Thoracic aorta (tissue), 2 donors: ENCODE results near the gene PI4KB. TPM values are rescaled to one million over a fixed set of nuclear protein-coding genes. Genes with fewer than 3 reads are reported as not detected.

Experiments
- ATAC-seq: fragments of 150-250 bp; one replicate; pipeline ENCODE4 v1.8.0; 2017; ENCODE audit warnings: low read depth; ENCODE audit not compliant: insufficient number of reproducible peaks, low FRiP score
- DNase-seq: peaks from one replicate; pipeline ENCODE4 v3.0.0-alpha.2; 2020; ENCODE audit warnings: low spot score
- H3K27ac ChIP-seq, 2 donors: fragments of 200-600 bp; sonication (generic); 1 replicate in 1 of 2; 2 replicates in 1 of 2; pipeline ENCODE4 v1.5.1; 2016; ENCODE audit warnings: mild to moderate bottlenecking in 2 of 2, moderate library complexity in 2 of 2
- H3K27me3 ChIP-seq: fragments of 200-600 bp; sonication (generic); replicated peaks from 2 replicates; pipeline ENCODE4 v1.6.0; 2016; ENCODE audit warnings: mild to moderate bottlenecking; ENCODE audit not compliant: insufficient read depth
- H3K36me3 ChIP-seq: fragments of 200-600 bp; sonication (generic); one replicate; pipeline ENCODE4 v1.5.1; 2016
- H3K4me1 ChIP-seq, 2 donors: fragments of 200-600 bp; sonication (generic); 1 replicate in 1 of 2; 2 replicates in 1 of 2; pipeline versions ENCODE4 v1.5.1 to v1.6.0; 2016; ENCODE audit warnings: low read depth in 2 of 2, mild to moderate bottlenecking in 1 of 2; ENCODE audit not compliant: control insufficient read depth in 1 of 2
- H3K4me3 ChIP-seq: fragments of 200-600 bp; sonication (generic); 2 replicates; pipeline ENCODE4 v1.5.1; 2016; ENCODE audit warnings: mild to moderate bottlenecking
- H3K9me3 ChIP-seq: fragments of 200-600 bp; sonication (generic); 2 replicates; pipeline ENCODE4 v1.5.1; 2016
- total RNA-seq, 2 donors: library from RNA; depleted of rRNA; stranded (reverse); fragments of >200 nt; gene quantifications; one replicate each; pipeline versions ENCODE4 v1.1.0 to v1.2.3, GENCODE V29; 2016
- TF ChIP-seq, protein P1 (sequence below): fragments of 200-600 bp; sonication (generic); IDR thresholded peaks from one replicate; pipeline ENCODE4 v1.5.1; 2019; ENCODE audit warnings: antibody characterized with exemption

PI4KB gene
- total RNA-seq, 2 donors from 2014 or later: 60.1 to 63.1 TPM

DNA sequence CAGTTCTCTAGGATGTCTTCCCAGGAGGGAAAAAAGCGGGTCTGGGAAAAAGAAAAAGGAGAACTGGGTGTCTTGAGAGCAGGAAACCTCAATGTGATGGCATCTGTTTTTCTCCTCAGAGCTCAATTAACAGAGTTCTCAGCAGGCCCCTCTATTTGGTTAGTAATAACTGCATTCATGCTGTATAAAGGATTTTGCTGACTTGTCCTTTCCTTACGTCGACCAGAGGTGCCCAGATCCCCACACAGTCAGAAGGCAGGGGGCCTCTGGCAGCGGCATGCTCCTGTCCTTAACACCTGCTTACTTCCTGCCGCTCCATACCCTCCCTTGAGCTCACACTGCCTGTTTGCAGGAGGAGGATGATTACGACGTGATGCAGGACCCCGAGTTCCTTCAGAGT, 60.4 kb downstream of the PI4KB start:
- H3K36me3 ChIP-seq: peaks cover 41% of the 10 kb centered on the region
- DNase-seq (no peak), ATAC-seq (no peak)
- H3K27ac ChIP-seq: no peak overlapping the region
- TF ChIP-seq, protein P1, sequence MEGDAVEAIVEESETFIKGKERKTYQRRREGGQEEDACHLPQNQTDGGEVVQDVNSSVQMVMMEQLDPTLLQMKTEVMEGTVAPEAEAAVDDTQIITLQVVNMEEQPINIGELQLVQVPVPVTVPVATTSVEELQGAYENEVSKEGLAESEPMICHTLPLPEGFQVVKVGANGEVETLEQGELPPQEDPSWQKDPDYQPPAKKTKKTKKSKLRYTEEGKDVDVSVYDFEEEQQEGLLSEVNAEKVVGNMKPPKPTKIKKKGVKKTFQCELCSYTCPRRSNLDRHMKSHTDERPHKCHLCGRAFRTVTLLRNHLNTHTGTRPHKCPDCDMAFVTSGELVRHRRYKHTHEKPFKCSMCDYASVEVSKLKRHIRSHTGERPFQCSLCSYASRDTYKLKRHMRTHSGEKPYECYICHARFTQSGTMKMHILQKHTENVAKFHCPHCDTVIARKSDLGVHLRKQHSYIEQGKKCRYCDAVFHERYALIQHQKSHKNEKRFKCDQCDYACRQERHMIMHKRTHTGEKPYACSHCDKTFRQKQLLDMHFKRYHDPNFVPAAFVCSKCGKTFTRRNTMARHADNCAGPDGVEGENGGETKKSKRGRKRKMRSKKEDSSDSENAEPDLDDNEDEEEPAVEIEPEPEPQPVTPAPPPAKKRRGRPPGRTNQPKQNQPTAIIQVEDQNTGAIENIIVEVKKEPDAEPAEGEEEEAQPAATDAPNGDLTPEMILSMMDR: no peak
- no peak overlapping the region for H3K4me3 ChIP-seq
- H3K9me3 ChIP-seq: no peaks in the 10 kb centered on the region
- H3K4me1 ChIP-seq: no peaks in the 10 kb centered on the region
- H3K27me3 ChIP-seq: no peaks in the 10 kb centered on the region

DNA sequence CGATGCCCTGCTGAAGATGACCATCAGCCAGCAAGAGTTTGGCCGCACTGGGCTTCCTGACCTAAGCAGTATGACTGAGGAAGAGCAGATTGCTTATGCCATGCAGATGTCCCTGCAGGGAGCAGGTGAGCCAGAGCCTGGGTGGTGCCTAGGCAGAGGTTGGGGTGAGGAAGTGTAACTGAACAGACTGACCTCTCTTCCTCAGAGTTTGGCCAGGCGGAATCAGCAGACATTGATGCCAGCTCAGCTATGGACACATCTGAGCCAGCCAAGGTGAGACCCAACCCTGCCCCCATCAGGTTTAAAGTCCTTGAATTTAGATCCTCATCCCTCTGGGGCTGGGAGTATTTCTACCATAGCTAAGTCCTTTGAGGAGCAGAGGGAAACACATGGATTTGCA, 60.9 kb downstream of the PI4KB start:
- ATAC-seq: no peak
- Histone ChIP-seq H3K9me3 (no peaks in the 10 kb centered on the region), H3K27ac (no peak overlapping the region), H3K4me1 (no peaks in the 10 kb centered on the region), H3K27me3 (no peaks in the 10 kb centered on the region), H3K4me3 (no peak overlapping the region), H3K36me3 (peaks cover 41% of the 10 kb centered on the region)
- TF ChIP-seq, protein P1: no peak
- DNase-seq: no peak

DNA sequence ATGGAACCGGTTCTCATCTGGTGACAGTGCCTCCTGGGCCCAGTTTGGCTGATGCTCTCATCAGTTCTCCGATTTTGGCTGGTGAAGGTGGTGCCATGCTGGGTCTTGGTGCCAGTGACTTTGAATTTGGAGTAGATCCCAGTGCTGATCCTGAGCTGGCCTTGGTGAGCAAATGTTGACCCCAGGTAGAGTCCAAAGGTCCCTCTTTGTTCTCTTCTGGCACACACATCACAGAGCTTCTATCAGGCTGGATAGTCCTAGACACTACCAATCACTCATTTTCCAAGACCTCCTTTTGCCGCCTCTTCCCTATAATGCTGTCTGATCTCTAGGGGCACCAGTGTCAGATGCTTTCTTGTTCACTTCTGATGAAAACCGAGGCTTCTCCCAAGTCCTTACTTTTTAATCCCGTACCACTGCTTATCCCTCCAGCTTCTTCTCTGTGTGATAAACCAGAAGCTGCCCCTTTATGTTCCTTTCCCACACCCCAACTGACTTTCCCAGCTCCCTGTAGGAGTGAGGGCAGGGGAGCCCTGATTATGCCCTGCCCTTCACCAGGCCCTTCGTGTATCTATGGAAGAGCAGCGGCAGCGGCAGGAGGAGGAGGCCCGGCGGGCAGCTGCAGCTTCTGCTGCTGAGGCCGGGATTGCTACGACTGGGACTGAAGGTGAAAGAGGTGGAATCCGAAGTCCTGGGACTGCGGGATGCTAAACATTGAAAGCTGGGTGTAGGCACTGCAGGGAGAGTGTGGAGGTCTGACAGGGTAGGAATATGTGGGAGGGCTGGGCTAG, 61.6 kb downstream of the PI4KB start:
- no peak for DNase-seq
- H3K27ac ChIP-seq: no peak overlapping the region

DNA sequence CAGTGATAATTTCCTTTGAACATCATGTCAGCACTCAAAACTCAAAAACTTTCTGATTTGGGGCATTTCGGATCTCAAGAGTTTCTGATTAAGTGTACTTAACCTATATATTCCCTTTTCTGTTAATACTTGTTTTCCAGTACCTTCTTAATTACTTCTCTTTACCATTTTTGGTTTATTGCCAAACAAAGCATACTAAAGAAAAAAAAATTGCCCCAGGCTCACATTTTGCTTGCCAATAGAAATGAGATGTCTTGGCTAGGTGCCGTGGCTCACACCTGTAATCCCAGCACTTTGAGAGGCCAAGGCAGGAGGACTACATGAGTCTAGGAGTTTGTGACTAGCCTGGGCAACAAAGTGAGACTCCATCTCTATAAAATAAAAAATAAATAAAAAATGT, 67.9 kb downstream of the PI4KB start:
- Histone ChIP-seq H3K9me3 (no peaks in the 10 kb centered on the region), H3K27me3 (no peaks in the 10 kb centered on the region), H3K36me3 (peaks cover 5% of the 10 kb centered on the region), H3K27ac (no peak overlapping the region), H3K4me1 (peaks cover 9 to 11% of the 10 kb centered on the region in 2 donors), H3K4me3 (no peak overlapping the region)
- TF ChIP-seq, protein P1: no peak
- ATAC-seq: no peak
- no peak for DNase-seq

More for the DNA sequence above, 61.6 kb downstream of the PI4KB start:
- ATAC-seq: no peak
- no peak overlapping the region for H3K4me3 ChIP-seq
- no peaks in the 10 kb centered on the region for H3K27me3 ChIP-seq
- peaks cover 39% of the 10 kb centered on the region for H3K36me3 ChIP-seq
- TF ChIP-seq, protein P1: no peak
- H3K4me1 ChIP-seq: no peaks in the 10 kb centered on the region
- H3K9me3 ChIP-seq: no peaks in the 10 kb centered on the region

DNA sequence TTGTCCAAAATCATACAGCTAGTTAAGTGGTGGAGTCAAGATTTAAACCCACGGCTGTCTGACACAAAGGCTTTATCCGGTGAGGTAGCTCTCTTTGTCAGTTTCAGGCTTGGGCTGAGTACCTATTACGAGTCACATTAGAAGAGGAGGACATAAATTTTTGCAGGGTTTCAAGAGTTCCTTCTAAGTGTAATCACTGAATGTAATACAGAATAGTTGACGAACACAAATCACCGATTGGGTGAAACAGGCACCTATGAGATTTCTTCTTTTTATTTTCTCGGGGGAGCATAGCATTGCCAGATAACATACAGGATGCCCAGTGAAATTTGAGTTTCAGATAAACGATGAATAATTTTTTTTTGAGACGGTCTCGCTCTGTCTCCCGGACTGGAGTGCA, 71.8 kb downstream of the PI4KB start:
- Histone ChIP-seq H3K27ac (peak overlapping the region in 1 of 2 donors; percentile 61), H3K4me1 (peaks cover 9 to 11% of the 10 kb centered on the region in 2 donors), H3K4me3 (peak overlapping the region; percentile 89), H3K36me3 (no peaks in the 10 kb centered on the region), H3K27me3 (no peaks in the 10 kb centered on the region), H3K9me3 (no peaks in the 10 kb centered on the region)
- DNase-seq: no peak
- no peak for ATAC-seq
- TF ChIP-seq, protein P1: no peak
